A549 (cell line): ENCODE measurements around the gene TMEM131. TPM values are rescaled to one million over a fixed set of nuclear protein-coding genes. Genes with fewer than 3 reads are reported as not detected.

Experiments used
- ATAC-seq, 2 experiments: fragments of 200-7000 bp in 1 of 2; fragments of >200 bp in 1 of 2; cut with Nextera tagmentation in 1 of 2; cut with Tn5 transposase in 1 of 2; 3 replicates each; pipeline versions ENCODE4 v1.8.0 to v1.9.1; 2018 to 2020; ENCODE audit warnings: mild to moderate bottlenecking in 1 of 2, moderate library complexity in 1 of 2
- CTCF ChIA-PET: fragments of 300-600 bp; sonication (Branson Sonifier 250); formaldehyde crosslinking; extraction: SDS; loops from one replicate; lab custom pipeline; 2021; ENCODE audit warnings: antibody characterized with exemption, inconsistent platforms; lab: Yijun Ruan, JAX
- POLR2A ChIA-PET: fragments of 350-600 bp; formaldehyde crosslinking; extraction: SDS; loops from one replicate; lab custom pipeline; 2021; ENCODE audit warnings: antibody characterized with exemption, inconsistent platforms; lab: Yijun Ruan, JAX
- DNase-seq, 2 experiments: peaks; one replicate each; pipeline versions ENCODE4 v3.0.0 to v3.0.0-alpha.2; 2011 to 2016; ENCODE audit warnings: low read depth in 1 of 2, low spot score in 1 of 2
- FAIRE-seq: peaks from 2 replicates; lab custom pipeline; 2011; peaks lifted over from hg19 to GRCh38; lab: Jason Lieb, UNC
- H3K27ac ChIP-seq, 2 experiments: fragments of >200 bp; sonication (Bioruptor Twin); formaldehyde crosslinking; 3 replicates each; pipeline ENCODE4 v1.5.1; 2016 to 2017
- H3K4me1 ChIP-seq: fragments of >200 bp; sonication (Bioruptor Twin); formaldehyde crosslinking; 3 replicates; pipeline ENCODE4 v1.6.1; 2016
- H3K4me2 ChIP-seq: fragments of >200 bp; sonication (Bioruptor Twin); formaldehyde crosslinking; 3 replicates; pipeline ENCODE4 v1.6.1; 2016
- H3K4me3 ChIP-seq: fragments of >200 bp; sonication (Bioruptor Twin); formaldehyde crosslinking; 3 replicates; pipeline ENCODE4 v1.5.1; 2016
- H3K9me3 ChIP-seq: fragments of >200 bp; sonication (Bioruptor Twin); formaldehyde crosslinking; 3 replicates; pipeline ENCODE4 v1.6.1; 2016
- BCL3 ChIP-seq: fragments of >200 bp; sonication (Bioruptor Twin); formaldehyde crosslinking; IDR thresholded peaks from 3 replicates; pipeline ENCODE4 v1.6.1; 2016
- CBX2 ChIP-seq: fragments of 200-600 bp; sonication (generic); IDR thresholded peaks from 2 replicates; pipeline ENCODE4 v1.6.1; 2016; ENCODE audit warnings: low read depth, mild to moderate bottlenecking, borderline replicate concordance
- CBX8 ChIP-seq: fragments of 200-600 bp; sonication (generic); IDR thresholded peaks from 2 replicates; pipeline ENCODE4 v1.6.1; 2016
- CHD2 ChIP-seq: fragments of 150-350 bp; IDR thresholded peaks from 2 replicates; pipeline ENCODE4 v1.6.1; 2014; ENCODE audit warnings: low read length; ENCODE audit not compliant: partially characterized antibody
- E2F6 ChIP-seq: IDR thresholded peaks from 2 replicates; pipeline ENCODE4 v1.6.1; 2012; ENCODE audit warnings: low read depth, borderline replicate concordance
- EHF ChIP-seq: fragments of 250-450 bp; sonication (Bioruptor Pico); IDR thresholded peaks from 2 replicates; pipeline ENCODE4 v1.5.0; 2020; ENCODE audit warnings: mild to moderate bottlenecking
- EHMT2 ChIP-seq: fragments of 200-600 bp; sonication (generic); IDR thresholded peaks from 2 replicates; pipeline ENCODE4 v1.6.1; 2016; ENCODE audit warnings: antibody characterized with exemption, low read depth, mild to moderate bottlenecking, moderate library complexity
- FOXS1 ChIP-seq: fragments of 250-450 bp; sonication (Bioruptor Pico); IDR thresholded peaks from 2 replicates; pipeline ENCODE4 v1.5.0; 2020; ENCODE audit warnings: mild to moderate bottlenecking, moderate library complexity
- HDAC2 ChIP-seq: fragments of 200-600 bp; sonication (generic); IDR thresholded peaks from 2 replicates; pipeline ENCODE4 v1.6.1; 2016
- HOXB13 ChIP-seq: fragments of 250-450 bp; sonication (Bioruptor Pico); IDR thresholded peaks from 2 replicates; pipeline ENCODE4 v1.5.0; 2020; ENCODE audit warnings: low read depth, mild to moderate bottlenecking, moderate library complexity
- JUNB ChIP-seq: fragments of >200 bp; sonication (Bioruptor Twin); formaldehyde crosslinking; IDR thresholded peaks from 2 replicates; pipeline ENCODE4 v1.6.1; 2016
- KDM5A ChIP-seq: fragments of 200-600 bp; sonication (generic); IDR thresholded peaks from 2 replicates; pipeline ENCODE4 v1.6.1; 2016; ENCODE audit warnings: antibody characterized with exemption, mild to moderate bottlenecking
- MYC ChIP-seq: IDR thresholded peaks from 2 replicates; pipeline ENCODE4 v1.6.1; 2012; ENCODE audit warnings: mild to moderate bottlenecking, inconsistent platforms, low read length, improper control_type of control experiment, borderline replicate concordance
- NR3C1 ChIP-seq: fragments of >200 bp; sonication (Bioruptor Twin); formaldehyde crosslinking; IDR thresholded peaks from 3 replicates; pipeline ENCODE4 v1.6.1; 2017
- RARB ChIP-seq: fragments of 250-450 bp; sonication (Bioruptor Pico); IDR thresholded peaks from 2 replicates; pipeline ENCODE4 v1.8.0; 2021; ENCODE audit warnings: mild to moderate bottlenecking, moderate library complexity
- REST ChIP-seq: fragments of 200-600 bp; sonication (generic); IDR thresholded peaks from 2 replicates; pipeline ENCODE4 v1.6.1; 2016; ENCODE audit warnings: antibody characterized with exemption, mild to moderate bottlenecking, moderate library complexity
- TFCP2L1 ChIP-seq: fragments of 250-450 bp; sonication (Bioruptor Pico); IDR thresholded peaks from 2 replicates; pipeline ENCODE4 v1.5.0; 2021; ENCODE audit warnings: mild to moderate bottlenecking
- USF2 ChIP-seq: fragments of 450-650 bp; IDR thresholded peaks from 2 replicates; pipeline ENCODE4 v1.6.1; 2014; ENCODE audit warnings: antibody characterized with exemption
- ZC3H11A ChIP-seq: fragments of 450-650 bp; IDR thresholded peaks from 2 replicates; pipeline ENCODE4 v1.6.1; 2014; ENCODE audit warnings: antibody characterized with exemption, mild to moderate bottlenecking
- ZNF302 ChIP-seq: fragments of 250-450 bp; sonication (Bioruptor Pico); IDR thresholded peaks from 2 replicates; pipeline ENCODE4 v1.9.0; 2021; ENCODE audit warnings: inconsistent platforms, mild to moderate bottlenecking, moderate library complexity
- WGBS: methylation state at CpG from one replicate; pipeline ENCODE4 v1.1.6; 2017; ENCODE audit errors: missing lambda C conversion rate; 5-methylcytosine and 5-hydroxymethylcytosine counted together
- polyA plus RNA-seq, 4 experiments: library from polyadenylated mRNA; depleted of rRNA in 3 of 4; stranded (reverse); fragments of >200 nt; fragmentation: RNase III in 1 of 4; extraction: RNeasy Plus Mini Kit Qiagen cat#74134 plus additional on column Dnase treatment in 1 of 4; gene quantifications; 2 replicates in 3 of 4; 3 replicates in 1 of 4; pipeline ENCODE4 v1.2.3, GENCODE V29; 2011 to 2017

Gene TMEM131
- polyA plus RNA-seq, 2 of the 4 experiments (the other 2 are of a cell fraction), result 14.5 to 21.8 TPM

- POLR2A ChIA-PET, result no interaction called here
- DNase-seq, result no peak
- CTCF ChIA-PET, result interaction anchor here (1.5 kb wide), 1 partner anchor 47 kb away, joined by 4 read pairs; no protein-coding TSS in a partner anchor
- TF ChIP-seq HOXB13 (CRISPR knock-in tag) (no peak), EHF (no peak), ZNF302 (no peak), USF2 (no peak), E2F6 (no peak), TFCP2L1 (CRISPR knock-in tag) (no peak), FOXS1 (CRISPR knock-in tag) (no peak), MYC (no peak), NR3C1 (no peak)
- TF ChIP-seq, all 56 proteins: peak for 0
- FAIRE-seq (no peak), ATAC-seq (no peak)
- H3K4me2 ChIP-seq, result no peak overlapping the region
- H3K4me3 ChIP-seq, result no peak overlapping the region
- H3K4me1 ChIP-seq, result no peaks in the 10 kb centered on the region
- H3K9me3 ChIP-seq, result no peaks in the 10 kb centered on the region
- H3K27ac ChIP-seq, result no peak overlapping the region
- 95% methylated on average over 4 of the region's 4 CpGs for WGBS
Measured at GRCh38 chr2:97747716-97748115, 248.0 kb downstream of the TMEM131 start.

- FAIRE-seq, result no peak
- H3K4me3 ChIP-seq, result no peak overlapping the region
- ChIA-PET POLR2A (no interaction called here), CTCF (no interaction called here)
- 69% methylated on average over 3 of the region's 3 CpGs for WGBS
- no peaks in the 10 kb centered on the region for H3K9me3 ChIP-seq
- no peaks in the 10 kb centered on the region for H3K4me1 ChIP-seq
- no peak for ATAC-seq
- DNase-seq, result no peak
- no peak overlapping the region for H3K27ac ChIP-seq
- no peak overlapping the region for H3K4me2 ChIP-seq
- no peak for TF ChIP-seq JUNB
- no peak for TF ChIP-seq CBX2
- no peak for TF ChIP-seq ZC3H11A
- no peak for TF ChIP-seq RARB (CRISPR knock-in tag)
- TF ChIP-seq HDAC2, result no peak
- TF ChIP-seq REST, result no peak
- no peak for TF ChIP-seq EHF
Measured at GRCh38 chr2:97747285-97747684, 248.5 kb downstream of the TMEM131 start.

GRCh38 chr2:97745474-97746174 lies 250.1 kb downstream of the TMEM131 start:
- CTCF ChIA-PET, result no interaction called here
- no peak for FAIRE-seq
- H3K9me3 ChIP-seq, result no peaks in the 10 kb centered on the region
- 74% methylated on average over 10 of the region's 10 CpGs for WGBS
- POLR2A ChIA-PET, result no interaction called here
- TF ChIP-seq CBX8 (no peak), KDM5A (no peak), BCL3 (no peak), CHD2 (no peak), EHF (no peak), EHMT2 (no peak), NR3C1 (no peak)
- no peak for DNase-seq
- no peaks in the 10 kb centered on the region for H3K4me1 ChIP-seq
- no peak overlapping the region for H3K4me3 ChIP-seq
- no peak for ATAC-seq
- no peak overlapping the region for H3K27ac ChIP-seq
- no peak overlapping the region for H3K4me2 ChIP-seq
